ENCODE results near the gene CTF1. TPM values are rescaled to one million over a fixed set of nuclear protein-coding genes. Genes with fewer than 3 reads are reported as not detected.

The CTF1 gene
- total RNA-seq, 4 donors from 2014 or later = 2.3 to 5.6 (median 3.2) TPM

GRCh38 chr16:30876867-30877266, 19.5 kb upstream of the CTF1 start:
- ATAC-seq = no peak
- peaks cover 0 to 5% of the 10 kb centered on the region in 2 donors for H3K36me3 ChIP-seq
- H3K4me3 ChIP-seq = peak overlapping the region in 3 of 4 donors; percentile 93 to 97 (median 95)
- no peaks in the 10 kb centered on the region for H3K9me3 ChIP-seq
- intact Hi-C loops (cut with DNase I; ENCODE audit: low total_unique reads) (no loop called here), in situ Hi-C loops (cut with MboI; ENCODE audit: low sequenced_read_pairs in 4 of 4) (no loop called here)
- peaks cover 17 to 22% of the 10 kb centered on the region in 2 donors for H3K4me1 ChIP-seq
- no peak for DNase-seq
- TF ChIP-seq POLR2A (IDR thresholded peaks at IDR 0.05) = no peak
- TF ChIP-seq CTCF (IDR thresholded peaks at IDR 0.05 in 4 of 5, conservative IDR thresholded peaks at IDR 0.05 in 1 of 5) = no peak
- no peaks in the 10 kb centered on the region for H3K27me3 ChIP-seq
- H3K27ac ChIP-seq = peak overlapping the region in 3 of 4 donors; percentile 86 to 96 (median 88)

- in situ Hi-C loops (cut with MboI; ENCODE audit: low sequenced_read_pairs in 4 of 4) = no loop called here
- no peaks in the 10 kb centered on the region for H3K4me1 ChIP-seq
- H3K36me3 ChIP-seq = peaks cover 0 to 8% of the 10 kb centered on the region in 2 donors
- intact Hi-C loops (cut with DNase I; ENCODE audit: low total_unique reads) = no loop called here
- DNase-seq = no peak
- H3K4me3 ChIP-seq = no peak overlapping the region
- TF ChIP-seq CTCF (IDR thresholded peaks at IDR 0.05 in 4 of 5, conservative IDR thresholded peaks at IDR 0.05 in 1 of 5) (no peak), POLR2A (IDR thresholded peaks at IDR 0.05) (no peak)
- no peaks in the 10 kb centered on the region for H3K27me3 ChIP-seq
- no peak for ATAC-seq
- no peak overlapping the region for H3K27ac ChIP-seq
- no peaks in the 10 kb centered on the region for H3K9me3 ChIP-seq
Observed at GRCh38 chr16:30882429-30883310, 13.7 kb upstream of the CTF1 start.

- no peak for DNase-seq
- TF ChIP-seq CTCF (IDR thresholded peaks at IDR 0.05 in 4 of 5, conservative IDR thresholded peaks at IDR 0.05 in 1 of 5) (no peak), POLR2A (IDR thresholded peaks at IDR 0.05) (no peak)
- no peak overlapping the region for H3K4me3 ChIP-seq
- intact Hi-C loops (cut with DNase I; ENCODE audit: low total_unique reads) (no loop called here), in situ Hi-C loops (cut with MboI; ENCODE audit: low sequenced_read_pairs in 4 of 4) (no loop called here)
- no peaks in the 10 kb centered on the region for H3K9me3 ChIP-seq
- H3K27ac ChIP-seq = no peak overlapping the region
- no peaks in the 10 kb centered on the region for H3K27me3 ChIP-seq
- H3K36me3 ChIP-seq = peaks cover 0 to 15% of the 10 kb centered on the region in 2 donors
- no peaks in the 10 kb centered on the region for H3K4me1 ChIP-seq
- ATAC-seq = no peak
Observed at GRCh38 chr16:30884760-30885159, 11.7 kb upstream of the CTF1 start.

GRCh38 chr16:30885196-30885595, 11.2 kb upstream of the CTF1 start:
- Histone ChIP-seq H3K36me3 (peaks cover 0 to 15% of the 10 kb centered on the region in 2 donors), H3K4me1 (no peaks in the 10 kb centered on the region), H3K27me3 (no peaks in the 10 kb centered on the region), H3K4me3 (no peak overlapping the region), H3K9me3 (no peaks in the 10 kb centered on the region), H3K27ac (no peak overlapping the region)
- ATAC-seq = no peak
- intact Hi-C loops (cut with DNase I; ENCODE audit: low total_unique reads) = no loop called here
- DNase-seq = no peak
- no peak for TF ChIP-seq POLR2A (IDR thresholded peaks at IDR 0.05)
- no peak for TF ChIP-seq CTCF (IDR thresholded peaks at IDR 0.05 in 4 of 5, conservative IDR thresholded peaks at IDR 0.05 in 1 of 5)
- in situ Hi-C loops (cut with MboI; ENCODE audit: low sequenced_read_pairs in 4 of 4) = no loop called here

Measured in gastrocnemius medialis (tissue), 4 donors.